ENCODE data around the gene ITGAL.

The ITGAL gene

DNA sequence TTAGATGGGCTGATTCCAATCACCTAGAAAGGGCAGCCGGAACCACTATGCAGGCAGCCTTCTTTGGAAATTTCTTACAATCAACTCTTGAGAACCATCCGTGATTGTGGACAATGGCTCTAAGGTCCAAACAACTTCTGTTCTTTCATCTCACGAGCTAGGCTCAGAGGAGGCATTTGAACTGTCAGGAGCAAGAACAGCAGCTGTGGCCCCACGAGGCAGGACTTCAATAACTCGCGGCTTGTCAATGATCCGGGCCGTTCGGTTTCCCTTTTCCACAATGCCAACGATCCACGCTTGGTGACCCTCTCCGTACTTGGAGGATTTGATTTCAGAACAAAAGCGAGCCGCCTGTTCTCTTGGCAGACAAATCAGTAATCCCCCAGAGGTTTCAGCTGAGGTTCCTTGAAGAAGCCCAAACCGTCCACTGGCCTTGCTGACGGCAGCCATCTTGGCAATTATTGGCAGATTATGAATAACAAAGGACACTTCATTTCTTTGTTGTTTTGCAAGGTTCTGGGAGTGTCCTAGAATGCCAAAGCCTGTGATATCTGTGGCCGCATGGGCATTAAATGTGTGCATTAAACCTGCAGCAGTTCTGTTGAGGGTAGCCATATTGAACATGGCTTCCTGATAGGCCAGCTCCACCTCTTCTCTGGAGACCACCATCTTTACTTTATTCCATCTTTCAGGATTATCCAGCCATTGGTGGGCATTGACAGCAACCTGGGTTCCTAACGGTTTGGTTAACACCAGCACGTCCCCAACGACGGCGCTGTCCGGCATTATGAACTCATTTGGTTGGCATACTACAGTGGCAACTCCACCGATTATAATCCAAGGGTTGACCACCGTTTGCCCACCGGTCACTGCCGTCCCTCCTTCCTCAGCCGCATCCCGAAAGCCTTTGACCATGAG lies 28.1 kb upstream of the ITGAL start:
- in situ Hi-C loops (cut with HindIII; ENCODE audit: low pct_ligation_motif_present, low sequenced_read_pairs), result loop anchor here (25.0 kb wide), 1 partner anchor 168 kb away; the partner anchor contains the start of gene ZNF689
- Histone ChIP-seq H3K27me3 (replicated peaks) (no peaks in the 10 kb centered on the region), H3K27ac (peak overlapping the region; percentile 87), H3K4me3 (ENCODE audit: low read depth, low read length) (peak overlapping the region; percentile 82), H3K36me3 (replicated peaks) (no peaks in the 10 kb centered on the region)
- DNase-seq, result no peak
- no peak for TF ChIP-seq CTCF (IDR thresholded peaks at IDR 0.05; ENCODE audit: low read depth, low read length, missing control alignments)

- H3K27ac ChIP-seq, result peak overlapping the region; percentile 87
- no peaks in the 10 kb centered on the region for H3K36me3 ChIP-seq (replicated peaks)
- no peak for DNase-seq
- peak overlapping the region; percentile 82 for H3K4me3 ChIP-seq (ENCODE audit: low read depth, low read length)
- H3K27me3 ChIP-seq (replicated peaks), result no peaks in the 10 kb centered on the region
- in situ Hi-C loops (cut with HindIII; ENCODE audit: low pct_ligation_motif_present, low sequenced_read_pairs), result loop anchor here (25.0 kb wide), 1 partner anchor 167 kb away; the partner anchor contains the start of gene ZNF689
- no peak for TF ChIP-seq CTCF (IDR thresholded peaks at IDR 0.05; ENCODE audit: low read depth, low read length, missing control alignments)
These were observed 27.5 kb upstream of the ITGAL start for GRCh38 chr16:30445149-30445407.

DNA sequence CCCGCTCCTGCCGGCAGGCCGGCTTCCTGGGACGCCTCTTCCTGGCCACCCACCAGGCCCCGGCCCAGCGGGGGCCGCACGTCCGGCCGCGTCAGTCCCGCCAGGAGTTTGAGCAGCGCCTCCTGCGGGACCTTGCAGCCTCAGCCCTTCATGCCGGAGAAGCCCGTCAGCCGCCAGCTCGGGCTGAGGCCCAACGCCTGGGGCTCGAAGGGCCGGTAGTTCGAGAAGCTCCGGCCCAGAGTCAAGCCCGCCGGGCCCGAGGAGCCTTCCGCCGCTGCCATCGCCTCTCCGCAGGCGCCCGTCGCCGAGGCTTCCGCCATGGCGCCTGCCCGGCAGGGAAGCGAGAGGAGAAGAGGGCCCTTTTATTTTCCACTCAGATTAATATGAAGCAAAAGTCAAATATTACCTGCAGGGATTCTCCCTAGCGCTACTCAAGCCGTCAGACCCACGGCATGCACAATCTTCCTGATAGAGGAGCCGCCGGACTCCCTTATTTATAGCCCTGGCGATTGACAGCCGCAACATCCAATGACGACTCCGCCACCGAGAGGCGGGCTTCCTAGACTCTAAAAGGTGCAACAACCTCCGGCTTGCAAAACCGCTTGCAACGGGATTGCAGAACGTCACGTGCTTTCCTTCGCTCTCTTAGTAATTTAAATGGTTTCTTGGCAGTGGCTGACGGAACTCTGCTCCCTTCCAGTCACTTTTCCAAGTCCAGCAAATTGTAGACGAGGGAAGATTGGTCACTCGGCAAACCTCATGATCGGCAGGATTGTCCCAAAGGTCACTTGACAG lies 26.9 kb upstream of the ITGAL start, which contains the start of gene SEPHS2:
Gene SEPHS2, minus strand, starts transcription at position 467 of the 795 bp plus-strand sequence. Its CDS starts 147 bp downstream, at position 320.
- in situ Hi-C loops (cut with HindIII; ENCODE audit: low pct_ligation_motif_present, low sequenced_read_pairs), result loop anchor here (25.0 kb wide), 1 partner anchor 167 kb away; the partner anchor contains the start of gene ZNF689
- peak; percentile 60 for TF ChIP-seq CTCF (IDR thresholded peaks at IDR 0.05; ENCODE audit: low read depth, low read length, missing control alignments)
- no peaks in the 10 kb centered on the region for H3K27me3 ChIP-seq (replicated peaks)
- H3K27ac ChIP-seq, result peak within 1 kb of the TSS; percentile 87
- DNase-seq, result peak; percentile 100
- no peaks in the 10 kb centered on the region for H3K36me3 ChIP-seq (replicated peaks)
- H3K4me3 ChIP-seq (ENCODE audit: low read depth, low read length), result peak within 1 kb of the TSS; percentile 82

GRCh38 chr16:30446203-30446595 lies 26.3 kb upstream of the ITGAL start:
- Histone ChIP-seq H3K36me3 (replicated peaks) (no peaks in the 10 kb centered on the region), H3K27ac (no peak overlapping the region), H3K27me3 (replicated peaks) (no peaks in the 10 kb centered on the region), H3K4me3 (ENCODE audit: low read depth, low read length) (peak overlapping the region; percentile 82)
- no peak for DNase-seq
- in situ Hi-C loops (cut with HindIII; ENCODE audit: low pct_ligation_motif_present, low sequenced_read_pairs), result loop anchor here (25.0 kb wide), 1 partner anchor 166 kb away; the partner anchor contains the start of gene ZNF689
- no peak for TF ChIP-seq CTCF (IDR thresholded peaks at IDR 0.05; ENCODE audit: low read depth, low read length, missing control alignments)

- H3K36me3 ChIP-seq (replicated peaks), result no peaks in the 10 kb centered on the region
- no peak for DNase-seq
- no peak overlapping the region for H3K4me3 ChIP-seq (ENCODE audit: low read depth, low read length)
- H3K27me3 ChIP-seq (replicated peaks), result no peaks in the 10 kb centered on the region
- no peak overlapping the region for H3K27ac ChIP-seq
- in situ Hi-C loops (cut with HindIII; ENCODE audit: low pct_ligation_motif_present, low sequenced_read_pairs), result loop anchor here (25.0 kb wide), 1 partner anchor 165 kb away; the partner anchor contains the start of gene ZNF689
- no peak for TF ChIP-seq CTCF (IDR thresholded peaks at IDR 0.05; ENCODE audit: low read depth, low read length, missing control alignments)
These were observed 24.9 kb upstream of the ITGAL start for GRCh38 chr16:30447512-30448226.

Data from brain microvascular endothelial cell (primary cell).